Stimulated activated CD8-positive, alpha-beta memory T cell treated with anti-CD3 and anti-CD28 coated beads, Interleukin-4, amount 100 ng/mL, for 24 hours (primary cell): ENCODE results near the gene DIDO1.
"Not testable (repeated sequence)": the region's sequence is repeated elsewhere in the genome, so short reads cannot be mapped to it uniquely, and the experiment has no call there.

ENCODE experiments used
- DNase-seq: peaks from one replicate; pipeline ENCODE4 v3.0.0-alpha.2; 2020; ENCODE audit warnings: low read depth

Gene DIDO1

DNA sequence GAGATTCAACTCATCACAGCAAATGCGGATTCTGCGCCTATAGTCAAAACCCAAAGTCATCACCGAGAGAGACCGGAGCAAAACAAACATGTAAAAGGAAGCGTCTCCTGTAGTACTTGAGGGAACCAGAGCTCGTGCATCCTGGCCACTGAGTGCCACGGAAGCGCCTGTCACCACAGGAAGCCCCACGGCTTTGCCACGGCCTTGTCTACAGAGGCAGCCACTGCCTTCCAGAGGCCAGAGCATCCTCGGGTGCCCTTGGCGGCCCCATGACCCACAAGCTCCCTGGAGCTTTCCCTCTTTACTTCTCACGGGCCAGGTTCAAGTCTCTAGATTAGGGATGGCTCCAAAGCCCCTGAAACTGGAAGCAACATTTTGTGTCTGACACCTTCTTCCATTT is 72.2 kb downstream of the DIDO1 start:
- no peak for DNase-seq

DNA sequence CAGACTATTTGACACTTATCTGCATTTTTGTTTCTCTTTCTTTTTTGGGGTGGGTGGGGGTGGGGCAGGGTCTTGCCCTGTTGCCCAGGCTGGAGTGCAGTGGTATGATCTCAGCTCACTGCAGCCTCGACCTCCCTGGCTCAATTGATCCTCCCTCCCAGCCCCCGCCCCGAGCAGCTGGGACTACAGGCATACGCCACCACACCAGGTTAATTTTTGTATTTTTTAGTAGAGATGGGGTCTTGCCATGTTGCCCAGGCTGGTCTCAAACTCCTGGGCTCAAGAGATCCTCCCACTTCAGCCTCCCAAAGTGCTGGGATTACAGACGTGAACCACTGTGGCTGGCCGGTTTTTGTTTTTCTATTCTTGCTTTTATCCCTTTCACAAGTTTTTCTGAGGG is 73.0 kb downstream of the DIDO1 start:
- not testable (repeated sequence) for DNase-seq

DNA sequence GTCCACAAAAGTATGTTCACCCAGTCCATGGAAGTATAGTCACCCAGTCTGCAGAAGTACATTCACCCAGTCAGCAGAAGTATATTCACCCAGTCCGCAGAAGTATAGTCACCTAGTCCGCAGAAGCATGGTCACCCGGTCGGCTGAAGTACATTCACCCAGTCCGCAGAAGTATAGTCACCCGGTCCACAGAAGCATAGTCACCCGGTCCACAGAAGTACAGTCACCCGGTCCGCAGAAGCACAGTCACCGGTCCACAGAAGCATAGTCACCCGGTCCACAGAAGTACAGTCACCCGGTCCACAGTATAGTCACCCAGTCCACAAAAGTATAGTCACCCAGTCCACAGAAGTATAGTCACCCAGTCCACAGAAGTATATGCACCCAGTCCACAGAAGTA is 73.5 kb downstream of the DIDO1 start:
- no peak for DNase-seq

DNA sequence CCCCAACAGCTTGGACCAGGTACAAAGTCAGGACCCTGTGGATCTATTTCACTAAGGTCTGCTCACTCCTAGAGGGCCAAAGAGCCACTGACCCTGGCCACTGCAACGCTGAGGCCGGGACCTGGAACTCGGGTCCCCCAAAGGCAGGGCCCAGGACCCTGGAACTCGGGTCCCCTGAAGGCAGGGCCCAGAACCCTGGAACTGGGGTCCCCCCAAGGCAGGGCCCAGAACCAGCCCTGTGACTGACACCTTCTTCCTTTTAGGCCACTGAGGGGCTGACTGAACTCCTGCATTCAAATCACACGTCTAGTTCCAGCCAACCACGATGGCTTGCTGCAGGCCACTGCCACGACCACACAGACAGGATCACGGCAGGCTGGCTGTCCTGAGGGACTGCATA is 74.1 kb downstream of the DIDO1 start:
- no peak for DNase-seq

DNA sequence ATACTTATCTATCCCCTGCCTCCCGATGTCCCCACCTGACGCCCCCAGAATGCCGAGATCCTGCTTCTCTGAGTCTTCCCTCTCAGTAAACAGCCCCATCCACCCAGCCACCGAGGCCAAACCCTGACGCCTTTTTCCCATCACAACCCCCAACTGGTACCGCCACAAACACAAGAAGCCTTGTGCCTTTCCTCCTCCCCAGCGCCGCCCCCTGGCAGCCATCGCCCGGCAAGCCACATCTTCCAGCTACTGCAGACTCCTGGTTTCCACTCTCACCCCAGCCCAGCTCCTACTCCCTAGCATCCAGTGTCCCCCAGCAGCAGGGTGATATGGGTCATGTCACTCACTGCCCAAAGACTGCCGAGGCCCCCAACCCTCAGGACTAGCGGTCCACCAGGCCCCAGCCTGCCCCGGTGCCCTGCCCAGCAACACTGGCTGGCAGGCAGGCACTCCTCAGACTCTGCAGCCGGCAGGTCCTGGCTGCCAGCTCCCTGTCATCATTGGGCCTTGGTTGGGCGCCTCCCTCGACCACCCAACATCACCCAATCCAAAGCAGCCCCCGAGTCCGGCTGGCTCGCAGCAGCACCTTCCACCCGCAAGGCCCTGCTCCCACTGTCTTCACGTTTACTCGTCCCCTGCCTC is 75.9 kb downstream of the DIDO1 start:
- DNase-seq: no peak

DNA sequence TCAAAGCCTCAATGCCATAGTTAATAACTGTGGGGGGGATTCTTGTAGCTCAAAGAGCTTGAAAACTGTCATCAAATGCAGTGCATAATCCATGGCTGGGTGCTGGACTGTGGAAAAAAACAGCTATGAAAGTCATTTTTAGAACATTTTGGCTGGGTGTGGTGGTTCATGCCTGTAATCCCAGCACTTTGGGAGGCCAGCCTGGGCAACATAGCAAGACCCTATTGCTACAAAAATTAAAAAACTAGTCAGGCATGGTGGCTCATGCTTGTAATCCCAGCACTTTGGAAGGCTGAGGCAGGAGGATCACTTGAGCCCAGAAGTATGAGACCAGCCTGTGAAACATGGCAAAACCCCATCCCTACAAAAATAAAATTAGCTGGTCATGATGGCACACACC is 76.9 kb downstream of the DIDO1 start:
- DNase-seq: no peak

DNA sequence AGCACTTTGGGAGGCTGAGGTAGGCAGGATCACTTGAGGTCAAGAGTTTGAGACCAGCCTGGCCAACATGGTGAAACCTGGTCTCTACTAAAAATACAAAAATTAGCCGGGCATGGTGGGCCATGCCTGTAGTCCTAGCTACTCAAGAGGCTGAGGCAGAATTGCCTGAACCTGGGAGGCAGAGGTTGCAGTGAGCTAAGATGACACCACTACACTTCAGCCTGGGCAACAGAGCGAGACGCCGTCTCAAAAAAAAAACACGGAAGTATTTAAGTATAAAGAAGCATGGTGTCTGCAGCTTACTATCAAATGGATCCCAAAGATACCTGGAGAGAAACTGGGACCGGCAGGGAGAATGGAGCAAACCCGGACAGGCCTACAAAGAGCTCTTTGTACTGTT is 77.4 kb downstream of the DIDO1 start:
- not testable (repeated sequence) for DNase-seq

DNA sequence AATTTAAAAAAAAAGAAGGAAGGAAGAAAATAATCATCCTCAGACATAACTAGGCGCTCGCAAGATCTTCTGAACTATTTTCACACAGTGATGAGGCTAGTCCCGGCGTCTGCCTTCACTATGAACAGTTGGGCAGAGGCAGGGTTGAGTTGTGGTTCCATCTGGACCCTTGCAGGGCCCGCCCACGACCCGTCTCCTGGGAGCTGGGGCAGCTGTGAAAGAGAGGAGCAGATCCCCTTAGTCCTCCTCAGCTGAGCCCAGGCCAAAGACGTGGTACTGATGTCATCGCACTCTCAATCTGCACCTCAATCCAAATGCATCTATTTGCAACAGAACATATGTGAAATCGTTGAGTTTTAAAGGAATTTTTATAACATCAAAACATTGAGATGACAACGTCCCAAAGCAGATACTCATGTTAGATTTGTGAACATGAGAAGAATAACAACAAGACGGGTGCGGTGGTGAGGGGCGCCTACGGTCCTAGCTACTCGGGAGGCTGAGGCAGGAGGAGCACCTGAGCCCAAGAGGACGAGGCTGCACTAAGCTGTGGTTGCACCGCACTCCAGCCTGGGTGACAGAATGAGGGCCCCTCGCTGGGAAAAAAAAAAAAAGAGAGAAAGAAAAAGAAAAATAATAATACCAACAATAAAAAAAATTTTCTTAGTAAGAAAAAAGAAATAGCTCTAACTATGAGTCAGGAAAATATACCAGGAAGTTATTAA is 80.0 kb downstream of the DIDO1 start:
- no peak for DNase-seq

DNA sequence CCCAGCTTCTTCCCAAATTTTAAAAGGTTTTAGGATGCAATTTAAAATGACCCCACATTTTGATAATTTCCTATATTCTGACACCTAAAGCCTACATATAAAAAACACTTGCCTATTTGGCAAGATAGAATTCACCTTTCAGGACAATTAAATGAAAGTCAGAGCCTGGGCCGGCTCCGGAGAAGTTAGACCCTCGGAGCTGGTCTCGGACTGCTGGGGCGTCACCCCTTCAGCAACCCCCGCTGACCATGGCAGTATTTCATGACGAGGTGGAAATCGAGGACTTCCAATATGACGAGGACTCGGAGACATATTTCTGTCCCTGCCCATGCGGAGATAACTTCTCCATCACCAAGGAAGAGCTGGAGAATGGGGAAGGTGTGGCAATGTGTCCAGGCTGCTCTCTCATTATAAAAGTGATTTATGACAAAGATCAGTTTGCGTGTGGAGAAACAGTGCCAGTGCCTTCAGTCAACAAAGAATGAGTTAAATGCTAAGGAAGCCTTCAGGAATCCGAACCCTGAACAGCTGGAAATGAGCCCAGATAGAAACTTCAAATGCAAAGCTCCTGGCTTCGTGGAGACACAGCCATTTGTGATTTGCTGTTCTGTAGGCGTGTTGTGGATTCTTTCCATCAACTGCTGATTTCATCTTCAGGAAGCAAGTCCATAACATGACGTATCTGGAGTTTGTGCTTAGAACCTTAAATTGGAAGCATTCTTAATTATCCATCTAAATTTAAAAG is 80.7 kb downstream of the DIDO1 start:
- DNase-seq: no peak

DNA sequence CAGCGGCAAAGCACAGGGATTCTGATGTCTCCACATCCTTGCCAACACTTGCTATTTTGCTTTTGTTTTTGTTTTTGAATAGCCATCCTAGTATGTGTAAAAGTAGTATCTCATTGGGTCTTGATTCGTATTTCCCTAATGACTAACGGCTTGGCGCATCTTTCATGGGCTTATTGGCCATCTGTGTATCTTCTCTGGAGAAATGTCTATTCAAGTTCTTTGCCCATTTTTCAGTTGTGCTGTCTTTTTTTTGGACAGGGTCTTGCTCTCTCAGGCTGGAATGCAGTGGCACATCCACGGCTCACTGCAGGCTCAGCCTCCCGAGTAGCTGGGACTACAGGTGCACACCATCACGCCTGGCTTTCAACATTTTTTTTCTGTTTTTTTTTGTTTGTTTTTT is 82.1 kb downstream of the DIDO1 start:
- no peak for DNase-seq

DNA sequence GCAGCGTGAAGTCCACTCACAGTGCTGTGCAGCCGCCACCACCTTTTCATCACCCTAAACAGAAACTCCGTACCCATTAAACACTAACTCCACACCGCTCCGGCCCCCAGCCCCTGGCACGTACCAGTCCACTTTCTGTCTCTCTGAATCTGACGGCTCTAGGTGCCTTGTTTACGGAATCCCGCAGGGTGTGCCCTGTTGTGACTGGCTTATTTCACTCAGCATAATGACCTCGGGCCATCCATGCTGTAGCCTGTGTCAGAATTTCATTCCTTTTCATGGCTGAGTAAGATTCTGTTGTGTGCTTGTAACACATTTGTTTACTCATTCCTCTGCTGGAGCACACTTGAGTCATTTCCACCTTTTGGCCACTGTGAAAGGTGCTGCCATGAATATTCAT is 82.6 kb downstream of the DIDO1 start:
- no peak for DNase-seq

DNA sequence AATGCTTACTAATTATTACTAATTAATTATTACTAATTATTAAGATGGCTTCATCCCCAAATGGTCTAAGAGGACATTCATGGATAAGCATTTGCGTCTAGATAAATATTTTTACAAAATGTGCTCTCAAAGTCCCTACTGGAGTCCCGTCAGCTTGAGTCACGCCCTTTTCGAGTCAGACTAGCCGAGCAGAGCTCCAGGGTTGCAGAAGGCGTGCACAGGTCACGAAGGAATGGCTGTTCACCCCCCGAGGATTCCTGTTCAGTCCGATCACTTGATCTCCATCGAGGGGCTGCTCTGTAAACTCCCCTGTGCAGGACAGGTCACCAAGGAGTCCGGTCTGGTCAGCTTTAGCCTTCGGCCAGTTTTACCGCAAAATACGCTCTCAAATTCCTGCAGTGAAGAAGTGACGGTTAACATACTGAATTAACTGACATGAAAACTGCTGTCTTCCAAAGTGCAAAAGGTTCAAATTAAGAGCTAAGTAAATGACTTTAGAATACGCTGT is 84.5 kb downstream of the DIDO1 start:
- no peak for DNase-seq

DNA sequence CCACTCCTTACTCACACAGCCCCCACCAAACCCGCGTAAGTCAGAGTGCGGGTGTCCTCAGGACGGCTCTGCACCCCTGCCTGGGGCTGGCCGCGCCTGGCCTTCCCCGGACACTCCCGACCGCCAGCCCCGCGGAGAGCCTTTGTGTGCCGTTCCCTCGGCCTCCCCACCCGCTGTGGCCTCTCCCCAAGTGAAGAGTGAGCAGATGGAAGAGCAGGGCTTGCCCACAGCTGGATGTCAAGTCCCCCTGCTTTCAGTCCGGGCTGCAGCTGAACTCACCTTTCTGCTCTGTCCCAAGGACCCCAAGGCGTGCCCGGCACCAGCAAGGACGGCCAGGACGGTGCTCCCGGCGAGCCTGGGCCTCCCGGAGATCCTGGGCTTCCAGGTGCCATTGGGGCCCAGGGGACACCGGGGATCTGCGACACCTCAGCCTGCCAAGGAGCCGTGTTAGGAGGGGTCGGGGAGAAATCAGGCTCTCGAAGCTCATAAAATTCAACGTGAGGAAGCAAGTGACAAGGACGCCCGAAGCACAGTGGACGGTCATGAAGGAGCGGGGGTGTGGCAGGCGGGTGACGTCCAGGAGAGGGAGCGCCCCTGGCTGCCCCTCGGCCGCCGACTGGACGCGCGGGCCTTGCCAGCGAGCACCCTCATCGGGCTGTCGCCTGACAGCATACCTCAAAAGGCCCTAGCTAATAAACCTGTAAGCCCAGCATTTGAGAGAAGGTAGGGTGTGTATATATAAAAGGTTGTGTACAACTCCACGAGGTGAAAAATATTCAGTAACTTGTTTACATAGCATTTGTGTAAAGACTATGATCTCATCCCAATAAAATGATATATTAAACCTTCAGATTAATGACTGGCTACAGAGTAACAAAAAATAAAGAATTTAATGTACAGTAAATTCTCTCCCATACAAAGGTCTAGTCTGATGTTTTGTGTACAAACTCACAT is 85.8 kb downstream of the DIDO1 start:
- DNase-seq: no peak

DNA sequence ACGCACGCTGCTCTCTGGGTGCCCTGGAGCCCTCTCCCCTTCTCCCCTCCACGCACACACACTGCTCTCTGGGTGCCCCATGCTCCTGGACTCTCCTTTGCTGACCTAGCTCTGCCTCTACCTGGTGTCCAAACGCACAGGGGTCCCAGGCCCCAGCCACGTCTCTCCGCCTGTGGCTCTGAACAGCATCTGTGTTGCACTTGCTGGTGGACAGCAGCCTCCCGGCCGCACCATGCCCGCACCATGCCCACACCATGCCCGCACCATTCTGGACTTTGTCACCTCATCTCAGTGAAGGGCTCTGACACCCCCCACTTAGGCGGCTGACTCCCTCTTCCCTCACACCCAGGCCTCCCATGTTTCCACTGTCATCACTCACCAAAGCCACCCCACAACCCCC is 86.5 kb downstream of the DIDO1 start:
- no peak for DNase-seq

DNA sequence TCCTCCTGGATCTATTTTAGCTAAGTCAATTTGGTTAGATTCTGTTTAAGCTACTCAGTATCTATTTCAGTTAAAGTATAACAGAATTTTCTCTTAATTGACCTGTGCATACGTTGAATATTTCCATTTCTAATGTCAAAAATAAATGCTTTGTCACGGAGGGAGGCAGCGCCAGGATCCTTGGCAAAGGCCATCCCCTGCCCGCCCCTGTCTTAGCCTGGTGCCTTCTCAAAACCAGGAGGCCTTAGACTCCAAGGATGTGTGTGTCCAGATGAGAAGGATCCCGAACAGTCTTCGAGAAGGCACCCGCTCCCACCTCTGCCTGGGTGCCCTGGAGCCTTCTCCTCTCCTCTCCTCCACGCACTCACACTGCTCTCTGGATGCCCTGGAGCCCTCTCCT is 87.0 kb downstream of the DIDO1 start:
- no peak for DNase-seq

DNA sequence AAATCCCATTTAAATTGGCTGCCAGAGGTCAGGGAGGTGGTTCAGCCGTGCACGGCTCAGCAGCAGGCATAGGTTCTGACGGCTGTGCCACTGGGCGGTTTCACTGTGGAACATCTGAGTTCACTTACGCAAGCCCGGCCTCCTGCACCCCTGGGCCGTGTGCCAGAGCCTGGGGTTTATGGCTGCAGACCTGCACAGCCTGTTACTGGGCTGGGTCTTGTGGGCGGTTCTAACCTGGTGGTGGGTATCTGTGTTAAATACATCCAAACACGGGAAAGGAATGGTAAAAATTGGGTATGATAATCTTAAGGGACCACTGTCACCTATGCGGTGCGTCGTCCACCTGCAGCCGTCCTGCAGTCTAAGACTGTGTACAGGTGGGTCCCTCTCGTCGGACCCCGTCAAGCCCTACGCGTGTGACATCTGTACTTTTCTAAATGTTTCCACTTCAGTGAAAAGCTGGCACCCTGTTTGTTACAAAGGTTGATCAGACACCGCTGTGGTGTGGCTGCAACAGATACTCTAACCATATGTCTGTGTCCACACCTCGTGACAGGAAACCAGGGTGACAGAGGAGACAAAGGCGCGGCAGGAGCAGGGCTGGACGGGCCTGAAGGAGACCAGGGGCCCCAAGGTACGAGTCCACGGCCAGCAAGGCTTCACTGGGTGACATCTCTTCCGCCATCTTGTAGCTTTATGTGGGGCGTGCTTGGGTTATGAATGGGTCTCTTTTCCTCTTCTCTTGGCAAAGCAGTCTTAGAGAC is 88.0 kb downstream of the DIDO1 start:
- DNase-seq: no peak

DNA sequence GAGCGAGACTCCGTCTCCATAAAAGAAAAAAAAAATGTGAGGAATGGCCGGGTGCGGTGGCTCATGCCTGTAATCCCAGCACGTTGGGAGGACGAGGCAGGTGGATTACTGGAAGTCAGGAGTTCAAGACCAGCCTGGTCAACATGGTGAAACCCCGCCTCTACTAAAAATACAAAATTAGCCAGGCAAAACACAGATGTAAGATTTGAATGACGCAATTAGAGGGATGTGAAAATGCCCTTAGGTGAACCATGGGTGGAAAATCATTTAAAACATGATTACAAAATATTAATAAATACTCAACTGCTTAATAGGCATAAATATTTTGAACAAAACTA is 88.5 kb downstream of the DIDO1 start:
- DNase-seq: no peak

DNA sequence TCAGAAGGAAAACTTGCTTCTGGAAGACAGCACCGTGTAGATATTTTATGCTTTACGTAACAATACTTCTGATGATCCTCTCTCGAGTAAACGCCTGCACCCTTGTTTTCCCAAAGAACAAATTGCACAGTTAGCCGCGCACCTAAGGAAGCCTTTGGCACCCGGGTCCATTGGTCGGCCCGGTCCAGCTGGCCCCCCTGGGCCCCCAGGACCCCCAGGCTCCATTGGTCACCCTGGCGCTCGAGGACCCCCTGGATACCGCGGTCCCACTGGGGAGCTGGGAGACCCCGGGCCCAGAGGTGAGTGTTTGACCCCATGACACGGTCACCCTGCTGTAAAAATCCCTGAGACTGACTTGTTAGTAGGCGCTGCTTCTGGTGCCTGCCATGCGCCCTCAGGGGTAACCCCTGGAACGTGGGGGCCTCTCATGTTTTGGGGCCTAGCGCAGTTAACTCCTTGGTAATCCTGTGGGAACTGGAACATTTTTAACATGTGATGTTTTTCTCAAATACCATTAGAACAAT is 89.3 kb downstream of the DIDO1 start:
- no peak for DNase-seq

DNA sequence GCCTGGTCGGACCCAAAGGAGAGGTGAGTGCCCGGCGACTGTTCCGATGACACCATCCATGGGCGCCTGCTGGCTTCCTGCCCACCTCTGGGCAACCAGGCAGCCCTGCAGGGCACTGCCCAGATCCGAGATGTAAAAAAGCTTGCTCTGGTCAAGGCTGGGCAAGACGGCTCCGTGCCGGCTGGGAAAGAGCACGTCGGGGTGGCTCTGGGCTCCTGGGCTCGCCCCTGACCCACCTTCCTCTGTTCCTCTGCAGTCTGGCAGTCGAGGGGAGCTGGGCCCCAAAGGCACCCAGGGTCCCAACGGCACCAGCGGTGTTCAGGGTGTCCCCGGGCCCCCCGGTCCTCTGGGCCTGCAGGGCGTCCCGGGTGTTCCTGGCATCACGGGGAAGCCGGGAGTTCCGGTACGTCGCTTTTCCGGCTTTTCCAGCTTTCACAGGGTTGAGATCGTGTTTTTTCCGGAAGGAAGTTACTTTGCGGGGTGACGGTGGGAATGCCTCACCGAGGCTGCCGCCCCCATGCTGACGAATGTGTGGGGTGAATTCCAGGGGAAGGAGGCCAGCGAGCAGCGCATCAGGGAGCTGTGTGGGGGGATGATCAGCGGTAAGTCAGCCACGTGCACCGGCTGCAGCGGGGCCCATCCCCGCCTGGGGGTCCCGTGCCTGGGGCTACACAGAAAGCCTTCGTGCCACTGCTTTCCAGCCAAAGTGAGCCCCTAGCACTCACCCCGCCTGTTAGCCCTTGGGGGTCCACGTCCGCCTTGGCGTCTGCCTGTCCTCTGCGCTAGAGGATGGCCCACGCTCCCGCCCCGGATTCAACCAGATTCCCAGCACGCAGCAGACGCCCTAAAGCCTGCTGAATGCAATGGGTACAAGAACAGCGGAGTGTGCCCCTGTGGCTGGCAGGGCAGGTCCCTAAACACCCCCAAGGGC is 90.1 kb downstream of the DIDO1 start:
- DNase-seq: no peak
